ENCODE data around the gene ANKRD33B.

DNA sequence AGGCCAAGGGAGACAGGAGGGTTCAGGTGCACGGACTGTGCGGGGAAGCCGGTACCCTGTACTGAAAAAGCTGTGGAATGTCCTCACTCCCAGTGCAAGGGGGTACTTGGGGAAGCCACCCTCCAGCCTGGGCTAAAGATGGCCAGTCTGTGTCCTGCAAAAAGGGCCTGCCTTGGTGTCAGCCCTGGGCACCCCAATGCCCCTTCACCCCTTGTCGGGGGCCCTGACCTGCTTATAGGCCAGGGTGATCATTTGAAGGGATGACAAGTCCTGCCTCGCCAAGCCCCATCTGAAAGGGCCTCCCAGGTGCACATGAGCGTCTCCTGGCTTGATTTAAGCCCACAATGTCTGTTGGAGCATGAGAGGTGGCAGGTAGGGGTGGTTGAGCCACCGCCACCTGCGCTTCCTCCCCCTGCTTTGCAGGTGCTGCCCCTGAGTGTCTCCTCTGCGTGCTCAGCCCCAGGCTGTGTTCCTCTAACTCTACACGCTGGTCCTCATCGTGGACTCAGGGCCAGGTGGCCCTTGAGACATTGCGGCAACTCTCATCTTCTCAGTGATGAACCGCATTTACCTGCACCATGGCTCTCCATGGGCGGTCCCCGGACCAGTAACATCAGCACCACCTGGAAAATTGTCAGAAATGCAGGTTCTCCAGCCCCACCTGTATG, 97.0 kb downstream of the ANKRD33B start:
- TF ChIP-seq, protein P1, sequence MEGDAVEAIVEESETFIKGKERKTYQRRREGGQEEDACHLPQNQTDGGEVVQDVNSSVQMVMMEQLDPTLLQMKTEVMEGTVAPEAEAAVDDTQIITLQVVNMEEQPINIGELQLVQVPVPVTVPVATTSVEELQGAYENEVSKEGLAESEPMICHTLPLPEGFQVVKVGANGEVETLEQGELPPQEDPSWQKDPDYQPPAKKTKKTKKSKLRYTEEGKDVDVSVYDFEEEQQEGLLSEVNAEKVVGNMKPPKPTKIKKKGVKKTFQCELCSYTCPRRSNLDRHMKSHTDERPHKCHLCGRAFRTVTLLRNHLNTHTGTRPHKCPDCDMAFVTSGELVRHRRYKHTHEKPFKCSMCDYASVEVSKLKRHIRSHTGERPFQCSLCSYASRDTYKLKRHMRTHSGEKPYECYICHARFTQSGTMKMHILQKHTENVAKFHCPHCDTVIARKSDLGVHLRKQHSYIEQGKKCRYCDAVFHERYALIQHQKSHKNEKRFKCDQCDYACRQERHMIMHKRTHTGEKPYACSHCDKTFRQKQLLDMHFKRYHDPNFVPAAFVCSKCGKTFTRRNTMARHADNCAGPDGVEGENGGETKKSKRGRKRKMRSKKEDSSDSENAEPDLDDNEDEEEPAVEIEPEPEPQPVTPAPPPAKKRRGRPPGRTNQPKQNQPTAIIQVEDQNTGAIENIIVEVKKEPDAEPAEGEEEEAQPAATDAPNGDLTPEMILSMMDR (conservative IDR thresholded peaks at IDR 0.05; ENCODE audit: low read depth, low read length): no peak
- TF ChIP-seq EZH2 (IDR thresholded peaks at IDR 0.05; ENCODE audit: borderline replicate concordance, low read depth, low read length, poor library complexity, severe bottlenecking): no peak

All from A673 (cell line).